Erythroblast (primary cell): Measurements from ENCODE around the gene SRP14.

ENCODE experiments used
- GATA1 ChIP-seq: IDR thresholded peaks from 2 replicates; pipeline ENCODE4 v1.6.1; 2011; ENCODE audit warnings: low read depth, mild to moderate bottlenecking, control low read depth, low read length, moderate library complexity
- POLR2A ChIP-seq: IDR thresholded peaks from 2 replicates; pipeline ENCODE4 v1.6.1; 2011; ENCODE audit warnings: mild to moderate bottlenecking, low read length

GRCh38 chr15:40038638-40039543, at the start of gene SRP14:
- TF ChIP-seq POLR2A (peak; percentile 86), GATA1 (no peak)
